ENCODE data around the gene ENTR1.

DNA sequence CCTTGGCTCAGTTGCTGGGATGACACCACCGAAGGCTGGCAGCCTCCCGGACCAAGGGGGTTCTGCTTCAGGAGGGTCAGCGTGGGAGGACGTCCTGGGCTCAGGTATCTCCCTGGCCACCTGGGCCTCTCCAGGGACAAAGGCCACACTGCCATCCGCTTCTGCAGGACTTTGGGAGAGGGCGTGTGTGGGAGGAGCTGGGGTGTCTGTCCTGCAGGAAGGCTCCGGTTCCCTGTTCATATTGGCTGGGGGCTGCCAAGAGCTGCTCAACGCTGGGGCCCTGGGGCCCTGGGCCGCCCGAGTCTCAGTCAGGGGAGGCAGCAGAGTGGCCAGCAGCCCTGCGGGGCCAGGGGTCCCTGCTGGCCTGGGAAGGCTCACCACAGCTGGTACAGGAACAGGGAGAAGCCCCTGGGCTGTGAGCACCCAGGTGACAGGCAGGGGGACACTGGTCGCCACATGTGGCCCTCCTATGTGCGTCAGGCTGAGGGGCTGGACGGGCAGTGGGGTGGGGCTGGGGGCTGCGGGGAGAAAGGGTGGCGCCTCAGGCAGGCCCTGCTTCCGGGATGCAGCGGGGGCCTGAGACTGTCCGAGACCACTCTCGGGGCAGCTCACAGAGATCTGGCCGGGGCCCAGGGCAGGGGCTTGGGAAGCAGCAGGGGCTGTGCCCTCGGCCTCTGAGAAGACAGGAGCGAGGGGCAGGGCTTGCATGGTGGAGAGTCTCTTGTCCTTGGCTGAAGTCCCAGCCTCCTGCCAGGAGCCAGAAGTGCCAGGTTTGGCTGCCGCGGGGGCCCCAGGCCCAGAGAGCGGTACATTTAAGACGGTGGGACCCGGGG, 32.0 kb downstream of the ENTR1 start:
- TF ChIP-seq POLR2AphosphoS5 (IDR thresholded peaks at IDR 0.05): no peak
- no peak for TF ChIP-seq CTCF (IDR thresholded peaks at IDR 0.05)
- no peak for TF ChIP-seq POLR2A (IDR thresholded peaks at IDR 0.05)
